22Rv1 (cell line): Measurements from ENCODE around the gene ACTR3.

Source experiments
- CTCF ChIP-seq: fragments of 450-650 bp; IDR thresholded peaks from 2 replicates; pipeline ENCODE4 v1.5.1; 2017; ENCODE audit warnings: mild to moderate bottlenecking
- ZFX ChIP-seq: fragments of 450-650 bp; IDR thresholded peaks from 2 replicates; pipeline ENCODE4 v1.6.1; 2017; ENCODE audit warnings: antibody characterized with exemption, borderline replicate concordance

GRCh38 chr2:113887009-113887792, 2.7 kb upstream of the ACTR3 start:
- TF ChIP-seq CTCF (no peak), ZFX (no peak)
